Measurements from ENCODE around the gene EXOC3.

DNA sequence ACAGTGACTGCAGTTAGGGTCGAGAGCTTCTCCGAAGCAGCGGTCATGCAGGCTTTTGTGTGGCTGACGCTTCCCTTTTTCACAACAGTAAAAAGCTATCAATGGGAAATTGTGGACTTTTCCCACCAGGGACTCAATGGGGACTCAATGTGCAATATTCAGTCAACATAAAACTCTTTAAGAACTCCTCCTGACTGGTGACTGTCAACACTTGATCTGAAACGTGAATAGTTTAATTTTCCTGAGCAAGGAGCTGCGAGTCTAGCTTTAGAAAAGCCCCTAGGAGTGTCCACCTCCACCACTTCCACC, 28.7 kb downstream of the EXOC3 start:
- TF ChIP-seq POLR2A (IDR thresholded peaks at IDR 0.05; ENCODE audit: borderline replicate concordance, extremely low read depth, insufficient read depth, insufficient read length) (no peak), SP1 (IDR thresholded peaks at IDR 0.05; ENCODE audit: low read depth) (no peak), CBX3 (IDR thresholded peaks at IDR 0.05; ENCODE audit: low read depth) (no peak), EZH2phosphoT487 (IDR thresholded peaks at IDR 0.05; ENCODE audit: borderline replicate concordance) (no peak), YY1 (IDR thresholded peaks at IDR 0.05; ENCODE audit: extremely low read depth, insufficient replicate concordance, low read depth, low read length) (no peak), CEBPB (IDR thresholded peaks at IDR 0.05; ENCODE audit: low read depth) (no peak), EGR1 (IDR thresholded peaks at IDR 0.05; ENCODE audit: low read depth) (no peak), SIN3A (IDR thresholded peaks at IDR 0.05; ENCODE audit: low read depth) (no peak), POLR2AphosphoS5 (IDR thresholded peaks at IDR 0.05; ENCODE audit: low read depth, low read length) (no peak)
- TF ChIP-seq, protein P1, sequence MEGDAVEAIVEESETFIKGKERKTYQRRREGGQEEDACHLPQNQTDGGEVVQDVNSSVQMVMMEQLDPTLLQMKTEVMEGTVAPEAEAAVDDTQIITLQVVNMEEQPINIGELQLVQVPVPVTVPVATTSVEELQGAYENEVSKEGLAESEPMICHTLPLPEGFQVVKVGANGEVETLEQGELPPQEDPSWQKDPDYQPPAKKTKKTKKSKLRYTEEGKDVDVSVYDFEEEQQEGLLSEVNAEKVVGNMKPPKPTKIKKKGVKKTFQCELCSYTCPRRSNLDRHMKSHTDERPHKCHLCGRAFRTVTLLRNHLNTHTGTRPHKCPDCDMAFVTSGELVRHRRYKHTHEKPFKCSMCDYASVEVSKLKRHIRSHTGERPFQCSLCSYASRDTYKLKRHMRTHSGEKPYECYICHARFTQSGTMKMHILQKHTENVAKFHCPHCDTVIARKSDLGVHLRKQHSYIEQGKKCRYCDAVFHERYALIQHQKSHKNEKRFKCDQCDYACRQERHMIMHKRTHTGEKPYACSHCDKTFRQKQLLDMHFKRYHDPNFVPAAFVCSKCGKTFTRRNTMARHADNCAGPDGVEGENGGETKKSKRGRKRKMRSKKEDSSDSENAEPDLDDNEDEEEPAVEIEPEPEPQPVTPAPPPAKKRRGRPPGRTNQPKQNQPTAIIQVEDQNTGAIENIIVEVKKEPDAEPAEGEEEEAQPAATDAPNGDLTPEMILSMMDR (IDR thresholded peaks at IDR 0.05 in 2 of 3, conservative IDR thresholded peaks at IDR 0.05 in 1 of 3; ENCODE audit: borderline replicate concordance in 1 of 3, insufficient read depth in 1 of 3, low read depth in 2 of 3, low read length in 2 of 3): no peak
- TF ChIP-seq, protein P2, sequence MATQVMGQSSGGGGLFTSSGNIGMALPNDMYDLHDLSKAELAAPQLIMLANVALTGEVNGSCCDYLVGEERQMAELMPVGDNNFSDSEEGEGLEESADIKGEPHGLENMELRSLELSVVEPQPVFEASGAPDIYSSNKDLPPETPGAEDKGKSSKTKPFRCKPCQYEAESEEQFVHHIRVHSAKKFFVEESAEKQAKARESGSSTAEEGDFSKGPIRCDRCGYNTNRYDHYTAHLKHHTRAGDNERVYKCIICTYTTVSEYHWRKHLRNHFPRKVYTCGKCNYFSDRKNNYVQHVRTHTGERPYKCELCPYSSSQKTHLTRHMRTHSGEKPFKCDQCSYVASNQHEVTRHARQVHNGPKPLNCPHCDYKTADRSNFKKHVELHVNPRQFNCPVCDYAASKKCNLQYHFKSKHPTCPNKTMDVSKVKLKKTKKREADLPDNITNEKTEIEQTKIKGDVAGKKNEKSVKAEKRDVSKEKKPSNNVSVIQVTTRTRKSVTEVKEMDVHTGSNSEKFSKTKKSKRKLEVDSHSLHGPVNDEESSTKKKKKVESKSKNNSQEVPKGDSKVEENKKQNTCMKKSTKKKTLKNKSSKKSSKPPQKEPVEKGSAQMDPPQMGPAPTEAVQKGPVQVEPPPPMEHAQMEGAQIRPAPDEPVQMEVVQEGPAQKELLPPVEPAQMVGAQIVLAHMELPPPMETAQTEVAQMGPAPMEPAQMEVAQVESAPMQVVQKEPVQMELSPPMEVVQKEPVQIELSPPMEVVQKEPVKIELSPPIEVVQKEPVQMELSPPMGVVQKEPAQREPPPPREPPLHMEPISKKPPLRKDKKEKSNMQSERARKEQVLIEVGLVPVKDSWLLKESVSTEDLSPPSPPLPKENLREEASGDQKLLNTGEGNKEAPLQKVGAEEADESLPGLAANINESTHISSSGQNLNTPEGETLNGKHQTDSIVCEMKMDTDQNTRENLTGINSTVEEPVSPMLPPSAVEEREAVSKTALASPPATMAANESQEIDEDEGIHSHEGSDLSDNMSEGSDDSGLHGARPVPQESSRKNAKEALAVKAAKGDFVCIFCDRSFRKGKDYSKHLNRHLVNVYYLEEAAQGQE (IDR thresholded peaks at IDR 0.05; ENCODE audit: low read depth): no peak
- TF ChIP-seq, protein P3, sequence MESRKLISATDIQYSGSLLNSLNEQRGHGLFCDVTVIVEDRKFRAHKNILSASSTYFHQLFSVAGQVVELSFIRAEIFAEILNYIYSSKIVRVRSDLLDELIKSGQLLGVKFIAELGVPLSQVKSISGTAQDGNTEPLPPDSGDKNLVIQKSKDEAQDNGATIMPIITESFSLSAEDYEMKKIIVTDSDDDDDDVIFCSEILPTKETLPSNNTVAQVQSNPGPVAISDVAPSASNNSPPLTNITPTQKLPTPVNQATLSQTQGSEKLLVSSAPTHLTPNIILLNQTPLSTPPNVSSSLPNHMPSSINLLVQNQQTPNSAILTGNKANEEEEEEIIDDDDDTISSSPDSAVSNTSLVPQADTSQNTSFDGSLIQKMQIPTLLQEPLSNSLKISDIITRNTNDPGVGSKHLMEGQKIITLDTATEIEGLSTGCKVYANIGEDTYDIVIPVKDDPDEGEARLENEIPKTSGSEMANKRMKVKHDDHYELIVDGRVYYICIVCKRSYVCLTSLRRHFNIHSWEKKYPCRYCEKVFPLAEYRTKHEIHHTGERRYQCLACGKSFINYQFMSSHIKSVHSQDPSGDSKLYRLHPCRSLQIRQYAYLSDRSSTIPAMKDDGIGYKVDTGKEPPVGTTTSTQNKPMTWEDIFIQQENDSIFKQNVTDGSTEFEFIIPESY (IDR thresholded peaks at IDR 0.05; ENCODE audit: extremely low read depth, insufficient replicate concordance, low read length): no peak
- TF ChIP-seq, protein P4, sequence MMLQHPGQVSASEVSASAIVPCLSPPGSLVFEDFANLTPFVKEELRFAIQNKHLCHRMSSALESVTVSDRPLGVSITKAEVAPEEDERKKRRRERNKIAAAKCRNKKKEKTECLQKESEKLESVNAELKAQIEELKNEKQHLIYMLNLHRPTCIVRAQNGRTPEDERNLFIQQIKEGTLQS (IDR thresholded peaks at IDR 0.05): no peak
- TF ChIP-seq, protein P5, sequence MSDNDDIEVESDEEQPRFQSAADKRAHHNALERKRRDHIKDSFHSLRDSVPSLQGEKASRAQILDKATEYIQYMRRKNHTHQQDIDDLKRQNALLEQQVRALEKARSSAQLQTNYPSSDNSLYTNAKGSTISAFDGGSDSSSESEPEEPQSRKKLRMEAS (IDR thresholded peaks at IDR 0.05): no peak
